ENCODE measurements around the gene CFAP73. TPM values are rescaled to one million over a fixed set of nuclear protein-coding genes. Genes with fewer than 3 reads are reported as not detected.

Gene CFAP73
- 0.36 TPM for polyA plus RNA-seq (2012; ENCODE audit: missing spikeins)

GRCh38 chr12:113149361-113150150, at the start of gene CFAP73:
Gene CFAP73 (plus strand): TSS chr12:113149724. CDS start chr12:113149858, 134 bp downstream.
- TF ChIP-seq TAF1 (IDR thresholded peaks at IDR 0.05; ENCODE audit: borderline replicate concordance, low read depth, low read length) (no peak), POLR2AphosphoS5 (IDR thresholded peaks at IDR 0.05; ENCODE audit: low read depth, low read length) (no peak), POLR2A (IDR thresholded peaks at IDR 0.05; ENCODE audit: low read depth, low read length) (no peak)
- FAIRE-seq (no peak), DNase-seq (ENCODE audit: insufficient read length) (no peak)

DNA sequence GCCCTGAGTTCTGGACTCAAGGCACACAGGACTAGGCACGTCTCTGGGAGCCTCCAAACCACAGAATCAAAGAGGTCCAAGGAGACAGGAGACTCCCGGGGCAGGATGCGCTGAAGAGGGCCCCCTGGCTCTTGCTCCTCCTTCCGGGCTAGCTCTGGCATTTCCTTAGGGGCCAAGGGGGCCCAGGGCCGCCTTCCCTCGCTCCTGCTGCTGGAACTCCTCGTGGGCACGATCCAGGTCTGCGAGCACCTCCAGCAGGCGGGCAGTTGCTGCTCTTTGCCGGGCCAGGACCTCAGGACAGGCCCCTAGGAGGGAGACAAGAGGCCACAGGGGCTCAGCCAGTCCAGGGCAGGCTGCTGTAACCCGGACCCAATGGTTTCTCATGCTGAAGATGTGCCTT, 49.8 kb upstream of the CFAP73 start:
- FAIRE-seq (no peak), DNase-seq (ENCODE audit: insufficient read length) (no peak)
- TF ChIP-seq POLR2AphosphoS5 (IDR thresholded peaks at IDR 0.05; ENCODE audit: low read depth, low read length) = no peak
- no peak for TF ChIP-seq TAF1 (IDR thresholded peaks at IDR 0.05; ENCODE audit: borderline replicate concordance, low read depth, low read length)
- no peak for TF ChIP-seq POLR2A (IDR thresholded peaks at IDR 0.05; ENCODE audit: low read depth, low read length)

DNA sequence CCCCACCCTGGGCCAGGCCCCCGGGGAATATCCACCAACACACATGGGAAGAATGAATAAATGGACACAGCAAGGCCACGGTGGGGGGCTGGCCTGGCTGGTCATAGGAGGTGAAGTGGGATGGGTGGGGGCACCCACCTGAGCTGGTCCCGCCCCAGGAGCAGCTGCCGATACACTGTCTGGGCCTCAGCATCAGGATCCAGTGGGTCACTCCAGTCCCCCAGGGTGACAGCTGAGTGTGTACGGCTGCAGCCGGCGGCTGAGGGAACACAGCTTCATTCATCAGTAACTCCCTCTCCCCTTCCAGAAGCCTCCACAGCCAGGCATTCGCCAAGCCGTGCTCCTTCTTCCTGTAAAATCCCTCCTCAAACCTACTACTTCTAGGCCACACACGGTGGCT, 47.8 kb upstream of the CFAP73 start:
- FAIRE-seq (no peak), DNase-seq (ENCODE audit: insufficient read length) (no peak)
- TF ChIP-seq POLR2A (IDR thresholded peaks at IDR 0.05; ENCODE audit: low read depth, low read length) (no peak), POLR2AphosphoS5 (IDR thresholded peaks at IDR 0.05; ENCODE audit: low read depth, low read length) (no peak), TAF1 (IDR thresholded peaks at IDR 0.05; ENCODE audit: borderline replicate concordance, low read depth, low read length) (no peak)

- no peak for FAIRE-seq
- TF ChIP-seq POLR2AphosphoS5 (IDR thresholded peaks at IDR 0.05; ENCODE audit: low read depth, low read length) (no peak), TAF1 (IDR thresholded peaks at IDR 0.05; ENCODE audit: borderline replicate concordance, low read depth, low read length) (no peak)
- no peak for DNase-seq (ENCODE audit: insufficient read length)
Observed at GRCh38 chr12:113102811-113103210, 46.7 kb upstream of the CFAP73 start.

DNA sequence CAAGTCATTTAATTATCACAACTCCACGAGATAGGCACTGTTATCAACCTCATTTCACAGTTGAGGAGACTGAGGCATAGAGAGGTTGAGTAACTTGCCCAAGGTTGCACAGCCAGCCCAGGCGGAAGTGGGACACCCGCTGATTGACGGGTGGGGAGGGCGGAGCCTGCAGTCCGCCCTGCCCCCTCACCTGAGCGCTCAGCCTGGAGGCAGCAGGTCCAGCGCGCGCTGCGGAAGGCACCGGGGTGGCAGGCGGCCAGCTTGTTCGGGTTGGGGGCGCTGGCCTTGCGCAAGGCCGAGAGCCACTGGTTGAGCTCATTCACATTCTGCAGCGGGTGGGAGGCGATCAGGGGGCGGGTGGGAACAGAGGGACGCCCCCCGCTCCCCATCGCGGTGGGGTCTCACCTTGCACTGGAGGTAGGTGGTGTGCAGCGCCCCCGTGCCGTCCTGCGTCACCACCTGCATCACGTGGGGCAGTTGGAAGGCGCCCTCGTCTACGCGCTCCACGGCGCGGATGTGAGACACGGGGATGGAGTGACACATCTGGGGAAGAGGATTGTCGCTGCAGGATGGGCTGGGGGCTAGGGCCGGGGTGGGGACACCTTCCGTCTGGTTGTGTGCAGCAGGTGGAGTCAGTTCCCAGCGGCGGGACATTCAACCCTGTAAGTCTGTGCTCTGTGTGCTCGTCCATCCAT, 45.6 kb upstream of the CFAP73 start:
- FAIRE-seq (peak; percentile 42), DNase-seq (ENCODE audit: insufficient read length) (peak; percentile 67)
- TF ChIP-seq TAF1 (IDR thresholded peaks at IDR 0.05; ENCODE audit: borderline replicate concordance, low read depth, low read length) (no peak), POLR2A (IDR thresholded peaks at IDR 0.05; ENCODE audit: low read depth, low read length) (no peak), POLR2AphosphoS5 (IDR thresholded peaks at IDR 0.05; ENCODE audit: low read depth, low read length) (no peak)

DNA sequence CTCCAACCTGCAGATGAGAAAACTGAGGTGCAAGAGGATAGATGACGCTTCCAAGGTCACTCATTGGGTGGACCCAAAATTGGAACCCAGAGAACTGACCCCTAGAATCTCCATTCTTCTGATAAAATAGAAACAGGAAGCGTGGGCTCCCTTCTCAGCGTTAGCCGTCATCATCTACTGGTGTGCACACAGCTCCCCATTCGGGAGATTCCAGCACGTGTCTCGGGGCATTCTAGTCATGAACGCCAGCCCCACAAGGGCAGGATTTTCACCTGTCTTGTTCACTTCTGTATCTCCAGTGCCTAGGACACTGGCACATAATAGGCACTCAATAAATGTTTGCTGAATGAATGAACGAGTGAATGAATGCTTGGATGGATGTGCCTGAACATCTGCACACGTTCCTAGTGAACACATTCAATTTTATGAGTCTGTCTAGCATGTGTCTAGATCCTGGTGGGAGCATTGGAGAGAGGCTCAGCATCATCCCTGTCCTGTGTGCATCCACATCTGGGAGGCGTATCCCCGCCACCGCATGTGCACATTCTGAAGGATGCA, 44.5 kb upstream of the CFAP73 start:
- FAIRE-seq (peak; percentile 68), DNase-seq (ENCODE audit: insufficient read length) (no peak)
- TF ChIP-seq TAF1 (IDR thresholded peaks at IDR 0.05; ENCODE audit: borderline replicate concordance, low read depth, low read length) = no peak
- TF ChIP-seq POLR2AphosphoS5 (IDR thresholded peaks at IDR 0.05; ENCODE audit: low read depth, low read length) = no peak
- TF ChIP-seq POLR2A (IDR thresholded peaks at IDR 0.05; ENCODE audit: low read depth, low read length) = no peak

DNA sequence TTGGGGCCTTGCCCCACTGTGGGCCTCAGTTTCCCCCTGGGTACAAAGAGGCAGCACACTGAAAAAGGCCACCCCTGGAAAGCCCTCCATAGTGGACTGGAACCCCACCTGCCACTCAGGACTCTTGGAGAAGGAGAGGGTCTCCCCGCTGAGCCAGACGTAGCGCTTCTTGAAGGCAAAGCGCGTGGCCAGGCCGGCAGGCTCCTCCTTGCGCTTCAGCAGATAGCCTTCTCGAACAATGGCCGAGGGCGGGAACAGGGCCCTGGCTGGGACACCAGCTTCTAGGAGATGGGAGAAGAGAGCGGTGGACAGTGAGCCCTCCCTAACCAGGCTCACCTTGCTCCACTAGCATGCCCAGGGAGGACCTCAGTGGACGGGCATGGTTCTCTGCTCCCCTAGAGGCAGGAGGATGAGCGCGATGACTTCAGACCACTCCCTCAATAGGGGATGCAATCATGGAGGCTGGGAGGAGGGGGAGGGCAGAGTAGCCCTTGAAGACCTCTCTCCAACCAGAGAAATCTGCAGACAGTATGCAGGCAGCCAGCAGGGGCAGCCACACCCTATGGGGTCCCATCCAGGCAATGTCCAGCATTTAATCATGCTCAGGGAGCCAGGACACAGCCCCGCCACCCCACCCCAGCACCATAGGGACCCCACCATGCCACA, 43.8 kb upstream of the CFAP73 start:
- TF ChIP-seq TAF1 (IDR thresholded peaks at IDR 0.05; ENCODE audit: borderline replicate concordance, low read depth, low read length) (no peak), POLR2AphosphoS5 (IDR thresholded peaks at IDR 0.05; ENCODE audit: low read depth, low read length) (no peak)
- no peak for FAIRE-seq

DNA sequence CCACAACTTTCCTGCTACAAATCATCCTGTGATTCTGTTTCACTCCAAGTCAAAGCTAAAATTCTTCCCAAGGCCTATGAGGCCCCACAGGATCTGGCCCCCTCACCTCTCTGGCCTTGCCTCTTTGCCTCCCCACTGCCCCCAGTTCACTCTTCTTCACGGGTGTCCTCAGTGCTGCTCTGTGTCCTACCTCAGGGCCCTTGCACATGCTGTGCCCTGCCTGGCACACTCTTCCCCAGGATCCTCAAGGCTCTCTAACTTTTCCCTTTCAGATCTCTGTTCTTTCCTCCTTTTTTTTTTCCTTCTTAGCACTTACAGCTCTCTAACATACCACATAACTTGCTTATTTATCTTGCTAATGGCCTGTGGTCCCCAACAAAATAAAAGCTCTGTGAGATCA, 43.2 kb upstream of the CFAP73 start:
- no peak for TF ChIP-seq TAF1 (IDR thresholded peaks at IDR 0.05; ENCODE audit: borderline replicate concordance, low read depth, low read length)
- TF ChIP-seq POLR2A (IDR thresholded peaks at IDR 0.05; ENCODE audit: low read depth, low read length) = no peak
- DNase-seq (ENCODE audit: insufficient read length) (no peak), FAIRE-seq (no peak)

More for the DNA sequence above, 43.8 kb upstream of the CFAP73 start:
- DNase-seq (ENCODE audit: insufficient read length) = no peak

DNA sequence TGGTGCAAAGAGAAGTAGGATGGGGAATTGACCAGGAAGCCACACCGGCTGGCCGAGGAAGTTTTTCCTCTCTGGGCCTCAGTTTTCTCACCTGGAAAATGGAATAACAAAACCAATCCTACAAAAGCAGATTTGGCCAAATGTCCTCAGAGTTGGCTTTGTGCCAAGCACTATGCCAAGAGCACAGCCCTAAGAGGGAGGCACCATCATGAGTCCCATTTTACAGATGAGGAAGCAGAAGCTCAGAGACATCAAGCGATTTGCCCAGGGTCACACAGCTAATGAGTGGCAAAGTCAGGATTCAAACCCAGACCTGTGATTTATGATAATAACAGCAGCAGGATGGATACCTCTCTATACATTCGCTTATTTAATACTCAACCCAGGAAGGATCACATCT, 41.2 kb upstream of the CFAP73 start:
- DNase-seq (ENCODE audit: insufficient read length) = no peak
- TF ChIP-seq POLR2A (IDR thresholded peaks at IDR 0.05; ENCODE audit: low read depth, low read length) = no peak
- TF ChIP-seq TAF1 (IDR thresholded peaks at IDR 0.05; ENCODE audit: borderline replicate concordance, low read depth, low read length) = no peak
- TF ChIP-seq POLR2AphosphoS5 (IDR thresholded peaks at IDR 0.05; ENCODE audit: low read depth, low read length) = no peak
- FAIRE-seq = no peak

- no peak for FAIRE-seq
- TF ChIP-seq POLR2A (IDR thresholded peaks at IDR 0.05; ENCODE audit: low read depth, low read length) (no peak), TAF1 (IDR thresholded peaks at IDR 0.05; ENCODE audit: borderline replicate concordance, low read depth, low read length) (no peak), POLR2AphosphoS5 (IDR thresholded peaks at IDR 0.05; ENCODE audit: low read depth, low read length) (no peak)
- no peak for DNase-seq (ENCODE audit: insufficient read length)
Observed at GRCh38 chr12:113109360-113109759, 40.2 kb upstream of the CFAP73 start.

DNA sequence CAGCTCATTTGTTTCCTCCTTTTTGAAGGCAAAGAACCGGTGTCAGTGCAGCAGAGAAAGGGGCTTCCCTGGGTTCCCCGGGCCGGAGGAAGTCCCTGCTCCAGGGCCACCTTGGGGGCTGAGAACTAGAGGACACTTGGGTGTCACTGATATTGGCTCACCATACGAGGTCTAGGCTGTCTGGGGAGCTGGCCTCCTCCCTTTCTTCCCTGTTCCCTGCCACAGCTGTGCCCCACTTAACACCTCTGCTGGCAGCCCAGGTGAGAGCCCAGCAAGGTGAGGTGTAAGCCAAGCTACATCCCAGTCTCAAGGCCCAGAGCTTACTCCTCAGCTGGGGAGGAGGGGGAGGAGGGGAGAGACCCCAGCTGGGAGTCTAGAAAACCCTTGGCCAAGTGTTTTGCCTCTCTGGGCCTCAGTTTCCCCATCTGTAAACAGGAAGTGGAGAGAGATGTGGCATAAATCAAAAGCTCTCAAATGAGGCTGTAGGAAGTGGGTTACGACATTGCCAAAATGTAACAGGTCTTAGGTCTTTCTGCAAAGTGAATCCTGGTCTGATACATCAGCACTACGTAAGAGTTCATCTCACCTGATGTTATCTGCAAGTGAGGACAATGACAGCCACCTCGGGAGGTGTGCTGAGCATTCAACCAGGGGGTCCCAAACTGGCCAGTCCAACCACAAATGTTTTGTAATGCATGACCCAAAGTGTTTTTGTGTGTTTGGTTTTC, 39.5 kb upstream of the CFAP73 start:
- no peak for TF ChIP-seq POLR2A (IDR thresholded peaks at IDR 0.05; ENCODE audit: low read depth, low read length)
- no peak for TF ChIP-seq POLR2AphosphoS5 (IDR thresholded peaks at IDR 0.05; ENCODE audit: low read depth, low read length)
- no peak for TF ChIP-seq TAF1 (IDR thresholded peaks at IDR 0.05; ENCODE audit: borderline replicate concordance, low read depth, low read length)
- no peak for DNase-seq (ENCODE audit: insufficient read length)
- FAIRE-seq = no peak
